ENCODE measurements around the gene PSMD1.

- TF ChIP-seq GATA3 (IDR thresholded peaks at IDR 0.05; ENCODE audit: low read depth, low read length) (no peak), GATA2 (IDR thresholded peaks at IDR 0.05; ENCODE audit: low read depth, low read length) (no peak)
These were observed 41.2 kb upstream of the PSMD1 start for GRCh38 chr2:231015478-231015877.

Measured in SH-SY5Y (cell line).